Gastroesophageal sphincter (tissue), 3 donors: ENCODE results near the gene GRIK1.

Experiments used
- EP300 ChIP-seq: sonication (generic); formaldehyde crosslinking; IDR thresholded peaks from one replicate; pipeline ENCODE4 v1.6.1; 2017; ENCODE audit warnings: antibody characterized with exemption, mild to moderate bottlenecking
- POLR2A ChIP-seq, 2 donors: fragments of 450-650 bp; IDR thresholded peaks; one replicate each; pipeline ENCODE4 v1.6.1; 2017; ENCODE audit warnings: antibody characterized with exemption in 2 of 2, mild to moderate bottlenecking in 2 of 2, moderate library complexity in 1 of 2
- POLR2AphosphoS5 ChIP-seq: sonication (generic); formaldehyde crosslinking; IDR thresholded peaks from one replicate; pipeline ENCODE4 v1.6.1; 2017; ENCODE audit warnings: antibody characterized with exemption
- TF ChIP-seq, protein P1 (sequence below), 4 experiments: fragments of 200-600 bp in 2 of 4; fragments of 450-650 bp in 2 of 4; sonication (generic) in 1 of 4; IDR thresholded peaks; one replicate each; pipeline ENCODE4 v1.5.1; 2017 to 2019; ENCODE audit warnings: antibody characterized with exemption in 4 of 4, mild to moderate bottlenecking in 2 of 4, moderate library complexity in 2 of 4

DNA sequence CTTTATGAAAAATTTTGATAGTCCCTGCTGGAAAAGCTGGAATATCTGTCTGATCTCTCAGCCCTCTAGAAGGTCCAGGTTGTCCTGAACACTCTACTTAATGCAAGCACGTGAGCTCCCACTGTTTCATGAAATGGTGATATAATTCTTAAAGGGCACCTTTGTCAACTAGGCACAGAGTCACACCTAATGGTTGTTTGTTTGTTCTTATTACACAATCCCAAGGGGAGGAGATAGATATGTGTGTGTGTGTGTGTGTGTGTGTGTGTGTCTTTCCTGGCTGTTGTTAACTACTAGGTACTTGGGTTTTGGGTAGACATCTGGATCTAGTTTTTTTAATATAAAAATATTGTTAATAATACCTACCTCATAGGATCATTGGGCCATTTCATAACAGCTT is 63.9 kb downstream of the GRIK1 start:
- TF ChIP-seq POLR2A (IDR thresholded peaks at IDR 0.05) (no peak), POLR2AphosphoS5 (no peak), EP300 (no peak)
- TF ChIP-seq, protein P1, sequence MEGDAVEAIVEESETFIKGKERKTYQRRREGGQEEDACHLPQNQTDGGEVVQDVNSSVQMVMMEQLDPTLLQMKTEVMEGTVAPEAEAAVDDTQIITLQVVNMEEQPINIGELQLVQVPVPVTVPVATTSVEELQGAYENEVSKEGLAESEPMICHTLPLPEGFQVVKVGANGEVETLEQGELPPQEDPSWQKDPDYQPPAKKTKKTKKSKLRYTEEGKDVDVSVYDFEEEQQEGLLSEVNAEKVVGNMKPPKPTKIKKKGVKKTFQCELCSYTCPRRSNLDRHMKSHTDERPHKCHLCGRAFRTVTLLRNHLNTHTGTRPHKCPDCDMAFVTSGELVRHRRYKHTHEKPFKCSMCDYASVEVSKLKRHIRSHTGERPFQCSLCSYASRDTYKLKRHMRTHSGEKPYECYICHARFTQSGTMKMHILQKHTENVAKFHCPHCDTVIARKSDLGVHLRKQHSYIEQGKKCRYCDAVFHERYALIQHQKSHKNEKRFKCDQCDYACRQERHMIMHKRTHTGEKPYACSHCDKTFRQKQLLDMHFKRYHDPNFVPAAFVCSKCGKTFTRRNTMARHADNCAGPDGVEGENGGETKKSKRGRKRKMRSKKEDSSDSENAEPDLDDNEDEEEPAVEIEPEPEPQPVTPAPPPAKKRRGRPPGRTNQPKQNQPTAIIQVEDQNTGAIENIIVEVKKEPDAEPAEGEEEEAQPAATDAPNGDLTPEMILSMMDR (IDR thresholded peaks at IDR 0.05), result no peak
